NCI-H460 (cell line): ENCODE results near the gene ANXA6. TPM values are rescaled to one million over a fixed set of nuclear protein-coding genes. Genes with fewer than 3 reads are reported as not detected.
A peak's percentile ranks its signal among the peaks of the same experiment; 100 is the strongest.

Source experiments
- DNase-seq: peaks from one replicate; pipeline ENCODE4 v3.0.0-alpha.2; 2016; ENCODE audit warnings: low read depth; ENCODE audit errors: extremely low read depth
- total RNA-seq: library from RNA; depleted of rRNA; stranded (reverse); fragments of >200 nt; shearing (Covaris generic); gene quantifications from 2 replicates; pipeline ENCODE4 v1.2.3, GENCODE V29; 2014; rRNA removed

The ANXA6 gene
- total RNA-seq, 1 experiment from 2014 or later: 30.6 TPM

DNA sequence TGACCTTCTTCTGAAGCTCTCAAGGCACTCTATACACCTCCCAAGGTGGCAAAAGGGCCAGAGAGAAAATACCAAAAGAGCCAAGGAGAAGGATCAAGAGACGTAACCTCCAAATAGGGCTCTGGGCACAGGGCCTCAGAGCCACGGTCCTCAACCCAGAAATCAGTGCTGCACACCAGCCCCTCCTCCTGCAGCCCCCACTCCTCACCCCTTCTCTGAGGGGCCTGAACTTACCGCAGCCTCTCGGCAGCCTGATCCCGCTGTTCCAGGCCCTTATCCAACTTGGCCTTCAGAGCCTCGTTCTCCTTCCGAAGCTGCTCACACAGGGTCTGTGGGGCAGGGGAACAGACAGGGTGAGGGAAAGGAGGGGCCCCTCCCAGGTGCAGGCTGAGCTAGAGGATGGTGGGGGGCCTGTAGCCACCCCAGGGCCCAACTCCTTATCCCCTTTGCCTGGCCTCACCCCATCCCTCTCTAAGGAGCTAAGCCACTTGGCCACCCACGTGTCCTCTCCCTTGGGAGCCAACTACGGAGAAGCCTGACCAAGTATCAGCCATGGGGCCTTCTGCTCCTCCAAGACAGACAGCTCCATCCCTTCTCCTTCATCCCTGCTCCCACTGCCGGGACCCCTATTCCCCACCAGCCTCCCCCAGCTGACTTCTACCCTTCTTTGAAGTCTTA lies 105.5 kb downstream of the ANXA6 start:
- no peak for DNase-seq

DNA sequence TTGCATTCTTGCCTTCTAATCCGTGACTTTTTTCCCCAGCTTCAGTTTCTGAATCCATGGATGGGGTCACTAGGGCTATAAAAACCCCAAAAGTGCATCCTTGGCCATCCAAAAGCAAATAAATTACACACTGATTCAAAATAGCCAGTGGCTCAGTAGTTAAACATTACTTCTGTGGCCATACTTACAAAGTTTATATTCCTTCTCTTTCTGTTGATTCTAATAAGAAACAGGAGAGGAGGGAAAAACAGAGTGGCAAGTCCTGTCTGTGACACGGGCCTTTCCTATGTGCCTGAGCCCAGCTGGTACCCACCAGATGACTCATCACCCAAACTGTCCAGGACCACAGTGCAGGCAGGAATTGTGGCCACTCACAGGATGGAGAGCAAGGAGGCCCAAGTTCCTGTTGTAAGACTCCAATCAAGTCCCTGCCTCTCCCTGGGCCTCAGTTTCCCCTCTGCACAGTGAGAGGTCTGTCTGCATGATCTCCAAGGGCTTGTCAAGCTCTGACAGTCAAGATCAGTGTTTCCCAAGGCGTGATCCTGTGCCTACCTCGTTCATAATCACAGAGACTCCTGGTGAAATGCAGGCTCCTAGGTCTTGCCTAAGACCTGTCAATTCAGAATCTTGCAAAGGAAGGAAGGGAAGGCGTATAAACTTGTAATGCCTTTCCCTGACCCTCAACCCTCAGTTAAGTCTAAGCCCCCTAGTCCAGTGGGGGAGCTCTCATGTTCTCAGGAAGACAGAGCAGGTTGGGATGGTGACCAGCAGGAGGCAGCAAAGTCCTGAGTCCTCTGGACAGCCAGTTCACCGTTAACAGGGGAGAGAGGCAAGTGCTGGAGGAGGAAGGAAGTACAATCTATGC lies 106.3 kb downstream of the ANXA6 start:
- DNase-seq: peak; percentile 70

Other genes starting within 250 kb of the ANXA6 start
- 47.7 and 48.8 TPM in 2 replicates for gene GPX3, start 137.2 kb downstream of the ANXA6 start, total RNA-seq
- 44.0 and 48.3 TPM in 2 replicates for gene TNIP1, start 76.7 kb downstream of the ANXA6 start, total RNA-seq
- 1.2 and 1.9 TPM in 2 replicates for gene CCDC69, start 66.3 kb upstream of the ANXA6 start, total RNA-seq
- gene GM2A, start 95.4 kb upstream of the ANXA6 start, total RNA-seq: 19.4 and 23.2 TPM in 2 replicates
- gene SLC36A3, start 146.0 kb upstream of the ANXA6 start, total RNA-seq: not detected in 2 replicates
- not detected in 2 replicates for gene SLC36A2, start 189.8 kb upstream of the ANXA6 start, total RNA-seq